Upper lobe of left lung (tissue), 6 donors: ENCODE data around the gene PAMR1. TPM values are rescaled to one million over a fixed set of nuclear protein-coding genes. Genes with fewer than 3 reads are reported as not detected.

ENCODE experiments used
- ATAC-seq, 2 donors: fragments of 200-7000 bp; cut with Tn5 transposase; one replicate each; pipeline ENCODE4 v1.9.1; 2022; ENCODE audit warnings: mild to moderate bottlenecking in 2 of 2, moderate library complexity in 2 of 2; ENCODE audit not compliant: low FRiP score in 2 of 2
- DNase-seq, 2 donors: peaks; one replicate each; pipeline ENCODE4 v3.0.0-alpha.2; 2019 to 2020
- H3K27ac ChIP-seq, 4 donors: fragments of 200-600 bp; sonication (generic); one replicate each; pipeline ENCODE4 v1.5.1; 2016 to 2019
- H3K27me3 ChIP-seq, 4 donors: fragments of 200-600 bp; sonication (generic); one replicate each; pipeline ENCODE4 v1.5.1; 2017 to 2019
- H3K36me3 ChIP-seq, 4 donors: fragments of 200-600 bp; sonication (generic); one replicate each; pipeline ENCODE4 v1.5.1; 2016 to 2019
- H3K4me1 ChIP-seq, 4 donors: fragments of 200-600 bp; sonication (generic); one replicate each; pipeline ENCODE4 v1.5.1; 2018 to 2019
- H3K4me3 ChIP-seq, 4 donors: fragments of 200-600 bp; sonication (generic); one replicate each; pipeline ENCODE4 v1.5.1; 2017 to 2019; ENCODE audit warnings: mild to moderate bottlenecking in 2 of 4, moderate library complexity in 1 of 4
- H3K9me3 ChIP-seq, 4 donors: fragments of 200-600 bp; sonication (generic); one replicate each; pipeline ENCODE4 v1.5.1; 2018 to 2019
- CTCF ChIP-seq, 6 experiments: fragments of 450-650 bp in 4 of 6; fragments of 200-600 bp in 2 of 6; sonication (generic) in 2 of 6; IDR thresholded peaks; one replicate each; pipeline ENCODE4 v1.5.1; 2016 to 2019; ENCODE audit warnings: antibody characterized with exemption in 6 of 6
- EP300 ChIP-seq, 4 donors: sonication (generic); formaldehyde crosslinking; IDR thresholded peaks; one replicate each; pipeline ENCODE4 v1.5.1; 2017; ENCODE audit warnings: antibody characterized with exemption in 4 of 4, control low read depth in 2 of 4
- POLR2A ChIP-seq, 4 donors: fragments of 450-650 bp; IDR thresholded peaks; one replicate each; pipeline ENCODE4 v1.5.1; 2016 to 2017; ENCODE audit warnings: antibody characterized with exemption in 4 of 4, mild to moderate bottlenecking in 2 of 4
- POLR2AphosphoS5 ChIP-seq, 2 donors: sonication (generic); formaldehyde crosslinking; IDR thresholded peaks; one replicate each; pipeline ENCODE4 v1.5.1; 2017; ENCODE audit warnings: antibody characterized with exemption in 2 of 2
- WGBS, 2 donors: methylation state at CpG; one replicate each; pipeline ENCODE4 v1.1.5; 2017 to 2018; 5-methylcytosine and 5-hydroxymethylcytosine counted together
- total RNA-seq, 6 donors: library from RNA; depleted of rRNA in 4 of 6; stranded (reverse); fragments of >200 nt in 4 of 6; gene quantifications; one replicate each; pipeline versions ENCODE4 v1.1.0 to v1.2.1, GENCODE V29; 2016 to 2021
- donor health status: DM: no; HTN: no; CAD: no; lungs with moderate emphysema.
- donor health status: DM: no; HTN: yes; CAD: no; lungs with severe emphysema.

Gene PAMR1
- total RNA-seq, 6 donors from 2014 or later, result 0.30 to 7.2 (median 4.3) TPM; not detected in 1

- 63 to 66% methylated on average over 3 to 4 of the region's 4 CpGs for WGBS, 2 donors
These were observed 138.1 kb downstream of the PAMR1 start for GRCh38 chr11:35387111-35387982.

GRCh38 chr11:35383953-35384352 is 141.5 kb downstream of the PAMR1 start:
- no peak overlapping the region for H3K27ac ChIP-seq
- WGBS, 2 donors, result 79 to 82% methylated on average over 5 of the region's 5 CpGs

More at GRCh38 chr11:35387111-35387982, 138.1 kb downstream of the PAMR1 start:
- no peak for DNase-seq
- no peaks in the 10 kb centered on the region for H3K27me3 ChIP-seq
- TF ChIP-seq CTCF (IDR thresholded peaks at IDR 0.05) (peak in 1 of 6 experiments; percentile 35), POLR2AphosphoS5 (IDR thresholded peaks at IDR 0.05) (no peak)
- peak in 1 of 2 donors; percentile 62 for ATAC-seq
- no peaks in the 10 kb centered on the region for H3K36me3 ChIP-seq
- peaks cover 10 to 20% (median 13%) of the 10 kb centered on the region in 4 donors for H3K4me1 ChIP-seq
- H3K4me3 ChIP-seq, result no peak overlapping the region
- H3K9me3 ChIP-seq, result no peaks in the 10 kb centered on the region
- H3K27ac ChIP-seq, result no peak overlapping the region

More at GRCh38 chr11:35383953-35384352, 141.5 kb downstream of the PAMR1 start:
- Histone ChIP-seq H3K36me3 (no peaks in the 10 kb centered on the region), H3K4me3 (no peak overlapping the region), H3K27me3 (no peaks in the 10 kb centered on the region), H3K9me3 (no peaks in the 10 kb centered on the region), H3K4me1 (no peaks in the 10 kb centered on the region)
- TF ChIP-seq POLR2A (IDR thresholded peaks at IDR 0.05) (no peak), EP300 (IDR thresholded peaks at IDR 0.05) (no peak), CTCF (IDR thresholded peaks at IDR 0.05) (no peak), POLR2AphosphoS5 (IDR thresholded peaks at IDR 0.05) (no peak)
- ATAC-seq, result no peak
- no peak for DNase-seq

Other genes with a start within 250 kb of the PAMR1 start
- 1 to 10 TPM; 1.5 to 3.1 (median 2.0) TPM for gene SLC1A2, start 106.1 kb downstream of the PAMR1 start, total RNA-seq
- 1 to 10 TPM; 2.5 to 9.2 (median 6.1) TPM for gene FJX1, start 92.8 kb upstream of the PAMR1 start, total RNA-seq
- gene TRIM44, start 137.2 kb upstream of the PAMR1 start, total RNA-seq, result 100 to 1,000 TPM in 1 of 6 donors, 10 to 100 TPM in 5; 48.9 to 133 (median 64.0) TPM